Body of pancreas (tissue), 4 donors: ENCODE data around the gene DNAAF9. TPM values are rescaled to one million over a fixed set of nuclear protein-coding genes. Genes with fewer than 3 reads are reported as not detected.

Experiments used
- ATAC-seq: fragments of 150-250 bp; one replicate; pipeline ENCODE4 v1.9.1; 2016
- DNase-seq, 4 donors: peaks; one replicate each; pipeline ENCODE4 v3.0.0-alpha.2; 2019
- H3K27ac ChIP-seq, 4 donors: fragments of 200-600 bp; sonication (generic); 1 replicate in 3 of 4; 2 replicates in 1 of 4; pipeline versions ENCODE4 v1.5.1 to v1.6.1; 2016 to 2019; ENCODE audit warnings: mild to moderate bottlenecking in 1 of 4, mixed read lengths in 1 of 4, moderate library complexity in 1 of 4
- H3K27me3 ChIP-seq, 2 donors: fragments of 200-600 bp; sonication (generic); one replicate each; pipeline ENCODE4 v1.6.0; 2016; ENCODE audit warnings: mild to moderate bottlenecking in 1 of 2
- H3K36me3 ChIP-seq, 2 donors: fragments of 200-600 bp; sonication (generic); replicated peaks in 1 of 2; 2 replicates each; pipeline ENCODE4 v1.5.1; 2016; ENCODE audit warnings: low read depth in 2 of 2; ENCODE audit not compliant: insufficient read depth in 1 of 2
- H3K4me1 ChIP-seq: fragments of 200-600 bp; sonication (generic); one replicate; pipeline ENCODE4 v1.6.0; 2016
- H3K4me3 ChIP-seq, 2 donors: fragments of 200-600 bp; sonication (generic); 1 replicate in 1 of 2; 2 replicates in 1 of 2; pipeline ENCODE4 v1.5.1; 2016 to 2019
- H3K9me3 ChIP-seq, 3 donors: fragments of 200-600 bp; sonication (generic); 1 replicate in 2 of 3; 2 replicates in 1 of 3; pipeline ENCODE4 v1.5.1; 2016
- CTCF ChIP-seq, 7 experiments: fragments of 450-650 bp in 4 of 7; fragments of 200-600 bp in 3 of 7; sonication (generic) in 3 of 7; IDR thresholded peaks; one replicate each; pipeline ENCODE4 v1.5.1; 2016 to 2019; ENCODE audit warnings: antibody characterized with exemption in 7 of 7
- POLR2A ChIP-seq, 3 donors: fragments of 450-650 bp; IDR thresholded peaks; one replicate each; pipeline ENCODE4 v1.6.1; 2016; ENCODE audit warnings: antibody characterized with exemption in 3 of 3, mild to moderate bottlenecking in 2 of 3
- WGBS, 2 donors: methylation state at CpG; one replicate each; pipeline ENCODE4 v1.1.5; 2017; 5-methylcytosine and 5-hydroxymethylcytosine counted together
- intact Hi-C: fragments of 100-400 bp; cut with DNase I; formaldehyde crosslinking; loops from one replicate; pipeline ENCODE4 v1.15.1; 2023
- total RNA-seq, 2 donors: library from RNA; depleted of rRNA; stranded (reverse); fragments of >200 nt; gene quantifications; one replicate each; pipeline ENCODE4 v1.1.0, GENCODE V29; 2016

Gene DNAAF9
- total RNA-seq, 2 donors from 2014 or later, result 10.1 to 13.2 TPM

DNA sequence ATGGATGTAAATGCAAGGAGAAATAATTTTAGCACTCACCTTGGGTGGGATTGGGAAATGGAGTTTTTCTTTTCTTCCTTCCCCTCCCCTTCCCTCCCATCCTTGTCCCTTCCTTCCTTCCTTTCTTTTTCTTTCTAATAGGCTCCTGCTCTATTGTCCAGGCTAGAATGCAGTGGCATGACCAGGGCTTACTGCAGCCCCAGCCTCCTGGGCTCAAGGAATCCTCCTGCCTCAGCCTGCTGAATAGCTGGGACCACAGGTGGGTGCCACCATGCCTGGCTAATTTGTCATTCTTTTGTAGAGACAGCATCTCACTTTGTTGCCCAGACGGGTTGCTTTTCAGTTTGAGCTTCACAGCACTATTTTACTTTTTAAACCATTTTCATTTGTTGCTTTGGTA is 41.9 kb upstream of the DNAAF9 start:
- Histone ChIP-seq H3K4me1 (no peaks in the 10 kb centered on the region), H3K9me3 (no peaks in the 10 kb centered on the region), H3K36me3 (no peaks in the 10 kb centered on the region), H3K27ac (no peak overlapping the region), H3K27me3 (no peaks in the 10 kb centered on the region), H3K4me3 (no peak overlapping the region)
- intact Hi-C loops, result no loop called here
- TF ChIP-seq POLR2A (IDR thresholded peaks at IDR 0.05) (no peak), CTCF (IDR thresholded peaks at IDR 0.05) (no peak)
- no peak for ATAC-seq
- DNase-seq, result no peak
- 79 to 89% methylated on average over 1 of the region's 1 CpG for WGBS, 2 donors

DNA sequence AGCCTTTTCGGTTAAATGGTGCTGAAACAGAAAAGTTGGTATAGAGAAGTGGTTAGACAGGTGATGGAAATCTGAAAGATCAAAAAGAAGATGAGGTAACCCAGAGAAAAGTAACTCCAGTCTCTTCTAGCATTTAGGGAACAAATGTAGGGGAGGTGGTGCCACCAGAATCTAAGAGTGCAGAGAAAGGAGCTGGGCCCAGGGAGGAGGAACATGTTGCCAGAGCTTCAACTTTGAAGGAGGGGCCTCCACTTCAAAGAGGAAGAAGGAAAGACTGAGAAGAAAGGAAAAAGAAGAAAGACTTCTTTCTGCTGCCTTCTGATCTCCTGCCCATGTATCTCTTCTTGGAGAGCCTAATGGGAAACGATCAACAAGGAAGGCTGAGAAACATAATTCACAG is 39.9 kb upstream of the DNAAF9 start:
- no peak overlapping the region for H3K4me3 ChIP-seq
- no peaks in the 10 kb centered on the region for H3K36me3 ChIP-seq
- intact Hi-C loops, result no loop called here
- TF ChIP-seq POLR2A (IDR thresholded peaks at IDR 0.05) (no peak), CTCF (IDR thresholded peaks at IDR 0.05) (no peak)
- WGBS, 2 donors, result 86 to 88% methylated on average over 2 of the region's 2 CpGs
- DNase-seq, result no peak
- no peaks in the 10 kb centered on the region for H3K4me1 ChIP-seq
- H3K27me3 ChIP-seq, result no peaks in the 10 kb centered on the region
- H3K9me3 ChIP-seq, result no peaks in the 10 kb centered on the region
- H3K27ac ChIP-seq, result no peak overlapping the region
- ATAC-seq, result no peak

DNA sequence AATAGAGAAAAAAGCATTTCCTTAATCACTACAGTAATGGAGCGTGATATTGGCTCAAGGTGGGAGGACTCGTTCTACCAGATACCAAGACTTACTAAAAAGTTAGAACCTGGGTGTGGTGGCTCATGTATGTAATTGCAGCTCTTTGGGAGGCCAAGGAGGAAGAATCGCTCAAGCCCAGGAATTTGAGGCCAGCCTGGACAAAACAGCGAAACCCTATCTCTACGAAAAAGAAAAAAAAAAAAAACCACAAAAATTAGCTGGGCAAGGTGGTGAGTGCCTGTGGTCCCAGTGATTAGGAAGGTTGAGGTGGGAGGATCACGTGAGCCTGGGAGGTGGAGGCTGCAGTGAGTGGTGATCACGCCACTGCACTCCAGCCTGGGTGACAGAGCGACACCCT is 39.3 kb upstream of the DNAAF9 start:
- intact Hi-C loops, result no loop called here
- no peaks in the 10 kb centered on the region for H3K27me3 ChIP-seq
- ATAC-seq (no peak), DNase-seq (no peak)
- TF ChIP-seq CTCF (IDR thresholded peaks at IDR 0.05) (no peak), POLR2A (IDR thresholded peaks at IDR 0.05) (no peak)
- no peaks in the 10 kb centered on the region for H3K9me3 ChIP-seq
- H3K4me1 ChIP-seq, result no peaks in the 10 kb centered on the region
- no peak overlapping the region for H3K4me3 ChIP-seq
- H3K36me3 ChIP-seq, result no peaks in the 10 kb centered on the region
- H3K27ac ChIP-seq, result no peak overlapping the region
- 92 to 94% methylated on average over 8 of the region's 8 CpGs for WGBS, 2 donors

GRCh38 chr20:3436864-3437574 is 29.6 kb upstream of the DNAAF9 start:
- Histone ChIP-seq H3K4me1 (no peaks in the 10 kb centered on the region), H3K27me3 (no peaks in the 10 kb centered on the region), H3K4me3 (no peak overlapping the region), H3K36me3 (no peaks in the 10 kb centered on the region), H3K9me3 (no peaks in the 10 kb centered on the region), H3K27ac (peak overlapping the region in 1 of 4 donors; percentile 10)
- WGBS, 2 donors, result 72 to 75% methylated on average over 2 of the region's 2 CpGs
- TF ChIP-seq POLR2A (IDR thresholded peaks at IDR 0.05) (no peak), CTCF (IDR thresholded peaks at IDR 0.05) (no peak)
- ATAC-seq (peak; percentile 63), DNase-seq (no peak)
- intact Hi-C loops, result no loop called here

GRCh38 chr20:3434232-3434631 is 26.8 kb upstream of the DNAAF9 start:
- 77 to 87% methylated on average over 6 of the region's 6 CpGs for WGBS, 2 donors
- Histone ChIP-seq H3K27ac (no peak overlapping the region), H3K4me1 (no peaks in the 10 kb centered on the region), H3K4me3 (no peak overlapping the region), H3K27me3 (no peaks in the 10 kb centered on the region), H3K36me3 (no peaks in the 10 kb centered on the region), H3K9me3 (no peaks in the 10 kb centered on the region)
- no peak for DNase-seq
- ATAC-seq, result no peak
- TF ChIP-seq POLR2A (IDR thresholded peaks at IDR 0.05) (no peak), CTCF (IDR thresholded peaks at IDR 0.05) (no peak)
- intact Hi-C loops, result no loop called here
